HepG2 (cell line): ENCODE data around the gene ISG20L2. TPM values are rescaled to one million over a fixed set of nuclear protein-coding genes. Genes with fewer than 3 reads are reported as not detected.

Source experiments
- ATAC-seq: fragments of 200-7000 bp; cut with Tn5 transposase; 3 replicates; pipeline ENCODE4 v1.9.1; 2020; ENCODE audit warnings: mild to moderate bottlenecking, moderate library complexity
- BruUV-seq: library from RNA; stranded (reverse); fragments of 400-500 nt; replicated peaks from 2 replicates; lab custom pipeline; 2021; lab: Mats Ljungman, UMichigan
- CTCF ChIA-PET: fragments of 300-600 bp; formaldehyde crosslinking; extraction: SDS; loops from one replicate; lab custom pipeline; 2021; ENCODE audit warnings: low total read pairs, inconsistent platforms, low intra/inter-chr PET ratio; lab: Yijun Ruan, JAX
- POLR2A ChIA-PET: fragments of 350-600 bp; sonication (Branson Sonifier 250); formaldehyde crosslinking; loops from one replicate; lab custom pipeline; 2020; ENCODE audit warnings: antibody characterized with exemption, inconsistent platforms; lab: Yijun Ruan, JAX
- DNase-seq: peaks from one replicate; pipeline ENCODE4 v3.0.0-alpha.2; 2015; ENCODE audit warnings: low spot score
- FAIRE-seq: peaks from 3 replicates; lab custom pipeline; 2011; peaks lifted over from hg19 to GRCh38; lab: Jason Lieb, UNC
- H2AFZ ChIP-seq: one replicate; pipeline ENCODE4 v1.6.1; 2011; ENCODE audit warnings: low read length, inconsistent platforms
- H3K27ac ChIP-seq: fragments of 300-600 bp; 3 replicates; pipeline ENCODE4 v1.8.0; 2011; ENCODE audit warnings: mixed run types, mild to moderate bottlenecking, mixed read lengths, low read length, inconsistent platforms; ENCODE audit not compliant: insufficient read depth; ENCODE audit errors: extremely low read length
- H3K27me3 ChIP-seq, 2 experiments: fragments of 200-600 bp in 1 of 2; 2 replicates in 1 of 2; 3 replicates in 1 of 2; pipeline versions ENCODE4 v1.6.0 to v1.8.0; 2011; ENCODE audit warnings: low read length in 2 of 2, mild to moderate bottlenecking in 2 of 2, moderate library complexity in 2 of 2, inconsistent platforms in 1 of 2; ENCODE audit not compliant: insufficient read depth in 2 of 2, control insufficient read depth in 1 of 2
- H3K36me3 ChIP-seq, 2 experiments: fragments of 200-600 bp in 1 of 2; replicated peaks in 1 of 2; 2 replicates in 1 of 2; 3 replicates in 1 of 2; pipeline versions ENCODE4 v1.5.1 to v1.8.0; 2011; ENCODE audit warnings: low read length in 2 of 2, inconsistent platforms in 1 of 2; ENCODE audit not compliant: insufficient read depth in 2 of 2, control insufficient read depth in 1 of 2
- H3K4me1 ChIP-seq: 2 replicates; pipeline ENCODE4 v1.5.1; 2012; ENCODE audit warnings: low read length, inconsistent platforms; ENCODE audit not compliant: insufficient read depth
- H3K4me2 ChIP-seq: 2 replicates; pipeline ENCODE4 v1.6.0; 2011; ENCODE audit warnings: low read depth, low read length, inconsistent platforms
- H3K4me3 ChIP-seq, 3 experiments: fragments of 200-600 bp in 1 of 3; sonication (generic), shearing (Covaris generic) in 1 of 3; replicated peaks in 1 of 3; 2 replicates each; pipeline ENCODE4 v1.5.1; 2011 to 2016; ENCODE audit warnings: low read length in 3 of 3, inconsistent platforms in 2 of 3, low read depth in 2 of 3, mild to moderate bottlenecking in 2 of 3, control low read depth in 1 of 3, mixed read lengths in 1 of 3; ENCODE audit not compliant: insufficient read depth in 1 of 3
- H3K79me2 ChIP-seq: one replicate; pipeline ENCODE4 v1.6.1; 2011; ENCODE audit warnings: low read length, inconsistent platforms; ENCODE audit not compliant: insufficient read depth
- H3K9ac ChIP-seq: 2 replicates; pipeline ENCODE4 v1.6.0; 2011; ENCODE audit warnings: mild to moderate bottlenecking, low read depth, low read length, inconsistent platforms; ENCODE audit not compliant: insufficient read depth
- H3K9me3 ChIP-seq: 2 replicates; pipeline ENCODE4 v1.5.1; 2012; ENCODE audit warnings: mild to moderate bottlenecking, low read length
- H4K20me1 ChIP-seq: 2 replicates; pipeline ENCODE4 v1.6.0; 2011; ENCODE audit warnings: inconsistent platforms, mild to moderate bottlenecking, low read length, moderate library complexity; ENCODE audit not compliant: insufficient read depth
- ARID2 ChIP-seq: sonication (generic); formaldehyde crosslinking; IDR thresholded peaks from 2 replicates; pipeline ENCODE4 v1.8.1; 2022; ENCODE audit warnings: mild to moderate bottlenecking, missing genetic modification reagents, borderline replicate concordance
- MAFK ChIP-seq, 2 experiments: IDR thresholded peaks in 1 of 2; conservative IDR thresholded peaks in 1 of 2; 2 replicates each; pipeline ENCODE4 v1.6.1; 2011; ENCODE audit warnings: improper control_type of control experiment in 2 of 2, low read length in 2 of 2
- MYPOP ChIP-seq: sonication (generic); formaldehyde crosslinking; IDR thresholded peaks from 2 replicates; pipeline ENCODE4 v1.8.1; 2023; ENCODE audit warnings: mild to moderate bottlenecking, moderate library complexity, missing genetic modification reagents
- NAIF1 ChIP-seq: sonication (generic); formaldehyde crosslinking; IDR thresholded peaks from 2 replicates; pipeline ENCODE4 v1.5.0; 2020; ENCODE audit warnings: mild to moderate bottlenecking, missing genetic modification reagents, borderline replicate concordance
- ZFP36L2 ChIP-seq: sonication (generic); formaldehyde crosslinking; IDR thresholded peaks from 2 replicates; pipeline ENCODE4 v1.4.0; 2020; ENCODE audit warnings: missing genetic modification reagents
- ZNF138 ChIP-seq: sonication (generic); formaldehyde crosslinking; IDR thresholded peaks from 2 replicates; pipeline ENCODE4 v1.5.0; 2020; ENCODE audit warnings: mild to moderate bottlenecking, low read depth, missing genetic modification reagents
- ZNF766 ChIP-seq: sonication (generic); formaldehyde crosslinking; IDR thresholded peaks from 2 replicates; pipeline ENCODE4 v1.5.0; 2020; ENCODE audit warnings: missing genetic modification reagents, borderline replicate concordance
- ZSCAN20 ChIP-seq: sonication (generic); formaldehyde crosslinking; IDR thresholded peaks from 2 replicates; pipeline ENCODE4 v1.4.0; 2020; ENCODE audit warnings: missing genetic modification reagents, mild to moderate bottlenecking, borderline replicate concordance
- WGBS: methylation state at CpG from one replicate; pipeline ENCODE4 v1.1.6; 2017; ENCODE audit warnings: low lambda C conversion rate; 5-methylcytosine and 5-hydroxymethylcytosine counted together
- in situ Hi-C: cut with HindIII; loops from 2 replicates; pipeline ENCODE4 v1.10.0; 2017; ENCODE audit warnings: low pct_unique_long_range_greater_than_20kb; ENCODE audit not compliant: extremely low pct_ligation_motif_present
- intact Hi-C: fragments of 100-400 bp; cut with micrococcal nuclease; formaldehyde crosslinking; loops from one replicate; pipeline ENCODE4 v1.10.0; 2022; ENCODE audit not compliant: unreplicated experiment
- polyA plus RNA-seq, 8 experiments: library from polyadenylated mRNA; depleted of rRNA in 3 of 8; stranded (reverse) in 7 of 8; unstranded in 1 of 8; fragments of >200 nt; fragmentation: Illumina TruSeq in 4 of 8; extraction: Trizol in 4 of 8; gene quantifications; 2 replicates each; pipeline versions ENCODE4 v1.2.1 to v1.2.3, GENCODE V29; 2011 to 2016; ENCODE audit warnings: low read depth in 4 of 8, missing spikeins in 1 of 8, mixed read lengths in 1 of 8; ENCODE audit not compliant: insufficient read depth in 1 of 8
- total RNA-seq, 5 experiments: library from RNA; depleted of rRNA; stranded (reverse); fragments of >200 nt; fragmentation: Illumina TruSeq; extraction: Trizol; gene quantifications; 2 replicates each; pipeline ENCODE4 v1.2.3, GENCODE V29; 2016; ENCODE audit warnings: low read depth in 1 of 5
- TF ChIP-seq, protein P1 (sequence below): sonication (generic); formaldehyde crosslinking; conservative IDR thresholded peaks from 2 replicates; pipeline ENCODE4 v1.8.0; 2022; ENCODE audit warnings: mild to moderate bottlenecking, moderate library complexity, missing genetic modification reagents

Gene ISG20L2
- total and polyA plus RNA-seq, 2 of the 13 experiments (the other 11 are each of a cell fraction or from before 2014, with no cell fraction given) = 19.8 to 21.3 TPM

DNA sequence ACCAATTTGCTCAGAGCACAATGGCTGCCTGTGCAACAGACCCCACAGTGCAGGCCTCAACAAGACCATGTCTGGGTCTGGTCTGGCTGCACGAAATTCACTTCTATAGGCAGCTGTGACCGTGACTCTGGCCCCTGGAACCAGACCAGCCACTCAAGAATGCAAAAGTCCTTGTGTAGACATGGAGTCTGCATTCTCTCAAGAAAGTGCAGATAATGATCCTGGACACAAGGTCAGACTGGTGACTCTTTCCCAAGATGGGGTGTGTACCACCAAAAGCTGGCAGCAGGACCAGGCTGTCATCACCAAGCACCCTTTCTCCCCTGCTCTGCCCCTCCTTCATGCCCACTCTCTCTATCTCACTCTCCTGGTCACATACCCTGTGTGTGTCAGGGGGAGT, 7.4 kb downstream of the ISG20L2 start:
- H3K79me2 ChIP-seq = peaks cover 26% of the 10 kb centered on the region
- BruUV-seq = no TSS peak
- in situ Hi-C loops = no loop called here
- H3K4me2 ChIP-seq = no peak overlapping the region
- H2AFZ ChIP-seq = no peak overlapping the region
- no peaks in the 10 kb centered on the region for H3K27me3 ChIP-seq
- ChIA-PET CTCF (no interaction called here), POLR2A (interaction anchor here (0.9 kb wide), 1 partner anchor 15 kb away, joined by 3 read pairs; no protein-coding TSS in a partner anchor)
- peaks cover 21% of the 10 kb centered on the region for H3K4me1 ChIP-seq
- intact Hi-C loops = loop anchor here (10.0 kb wide), 1 partner anchor 56 kb away; no protein-coding TSS in a partner anchor
- H3K9ac ChIP-seq = no peak overlapping the region
- peaks cover 13% of the 10 kb centered on the region for H4K20me1 ChIP-seq
- peaks cover 14 to 35% of the 10 kb centered on the region in 2 experiments for H3K36me3 ChIP-seq
- TF ChIP-seq NAIF1 (CRISPR knock-in tag) (no peak), MAFK (conservative IDR thresholded peaks at IDR 0.05 in 1 of 2, IDR thresholded peaks at IDR 0.05 in 1 of 2; ENCODE audit: low read length in 2 of 2) (no peak), ARID2 (CRISPR knock-in tag) (no peak), ZNF766 (no peak), MYPOP (CRISPR knock-in tag) (no peak), ZFP36L2 (CRISPR knock-in tag) (no peak), ZNF138 (no peak), ZSCAN20 (CRISPR knock-in tag) (no peak)
- TF ChIP-seq, protein P1, sequence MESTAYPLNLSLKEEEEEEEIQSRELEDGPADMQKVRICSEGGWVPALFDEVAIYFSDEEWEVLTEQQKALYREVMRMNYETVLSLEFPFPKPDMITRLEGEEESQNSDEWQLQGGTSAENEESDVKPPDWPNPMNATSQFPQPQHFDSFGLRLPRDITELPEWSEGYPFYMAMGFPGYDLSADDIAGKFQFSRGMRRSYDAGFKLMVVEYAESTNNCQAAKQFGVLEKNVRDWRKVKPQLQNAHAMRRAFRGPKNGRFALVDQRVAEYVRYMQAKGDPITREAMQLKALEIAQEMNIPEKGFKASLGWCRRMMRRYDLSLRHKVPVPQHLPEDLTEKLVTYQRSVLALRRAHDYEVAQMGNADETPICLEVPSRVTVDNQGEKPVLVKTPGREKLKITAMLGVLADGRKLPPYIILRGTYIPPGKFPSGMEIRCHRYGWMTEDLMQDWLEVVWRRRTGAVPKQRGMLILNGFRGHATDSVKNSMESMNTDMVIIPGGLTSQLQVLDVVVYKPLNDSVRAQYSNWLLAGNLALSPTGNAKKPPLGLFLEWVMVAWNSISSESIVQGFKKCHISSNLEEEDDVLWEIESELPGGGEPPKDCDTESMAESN = no peak
- FAIRE-seq (no peak), DNase-seq (no peak), ATAC-seq (no peak)
- H3K9me3 ChIP-seq = no peaks in the 10 kb centered on the region
- WGBS = 100% methylated on average over 1 of the region's 2 CpGs
- no peak overlapping the region for H3K4me3 ChIP-seq
- no peak overlapping the region for H3K27ac ChIP-seq
